Measurements from ENCODE around the gene CDKAL1. TPM values are rescaled to one million over a fixed set of nuclear protein-coding genes. Genes with fewer than 3 reads are reported as not detected.

CDKAL1 gene
- total and polyA plus RNA-seq, 2 experiments from 2014 or later = 14.4 to 19.5 TPM

- no peak for TF ChIP-seq EZH2 (IDR thresholded peaks at IDR 0.05; ENCODE audit: borderline replicate concordance)
- TF ChIP-seq CTCF (IDR thresholded peaks at IDR 0.05; ENCODE audit: poor library complexity) = no peak
- TF ChIP-seq EZH2phosphoT487 (IDR thresholded peaks at IDR 0.05; ENCODE audit: low read depth, severe bottlenecking, unreplicated experiment) = no peak
- H2AFZ ChIP-seq = no peak overlapping the region
- no peak overlapping the region for H3K4me2 ChIP-seq
- H3K27ac ChIP-seq = no peak overlapping the region
- no peaks in the 10 kb centered on the region for H3K9me2 ChIP-seq (replicated peaks; ENCODE audit: insufficient read depth)
- DNase-seq (ENCODE audit: low spot score) = no peak
- H3K9me3 ChIP-seq (ENCODE audit: low read depth) = peaks cover 9% of the 10 kb centered on the region
- no peak overlapping the region for H3K4me3 ChIP-seq
- H3K4me1 ChIP-seq (ENCODE audit: insufficient read depth) = no peaks in the 10 kb centered on the region
- no peaks in the 10 kb centered on the region for H4K20me1 ChIP-seq (ENCODE audit: insufficient read depth, poor library complexity, severe bottlenecking)
- no peaks in the 10 kb centered on the region for H3K27me3 ChIP-seq
- 34% methylated on average over 2 of the region's 2 CpGs for WGBS (ENCODE audit: low lambda C conversion rate, missing lambda C conversion rate)
- H3K79me2 ChIP-seq = no peaks in the 10 kb centered on the region
- no peaks in the 10 kb centered on the region for H3K36me3 ChIP-seq (replicated peaks; ENCODE audit: insufficient read depth, low read depth)
Measured at GRCh38 chr6:21240709-21241108, 706.5 kb downstream of the CDKAL1 start.

GRCh38 chr6:21241231-21242130 lies 707.2 kb downstream of the CDKAL1 start:
- no peaks in the 10 kb centered on the region for H4K20me1 ChIP-seq (ENCODE audit: insufficient read depth, poor library complexity, severe bottlenecking)
- peaks cover 9% of the 10 kb centered on the region for H3K9me3 ChIP-seq (ENCODE audit: low read depth)
- TF ChIP-seq EZH2phosphoT487 (IDR thresholded peaks at IDR 0.05; ENCODE audit: low read depth, severe bottlenecking, unreplicated experiment) (no peak), CTCF (IDR thresholded peaks at IDR 0.05; ENCODE audit: poor library complexity) (no peak), EZH2 (IDR thresholded peaks at IDR 0.05; ENCODE audit: borderline replicate concordance) (no peak)
- H3K4me2 ChIP-seq = no peak overlapping the region
- DNase-seq (ENCODE audit: low spot score) = no peak
- WGBS (ENCODE audit: low lambda C conversion rate, missing lambda C conversion rate) = 40% methylated on average over 5 of the region's 5 CpGs
- no peaks in the 10 kb centered on the region for H3K27me3 ChIP-seq
- no peak overlapping the region for H3K4me3 ChIP-seq
- H3K36me3 ChIP-seq (replicated peaks; ENCODE audit: insufficient read depth, low read depth) = no peaks in the 10 kb centered on the region
- no peaks in the 10 kb centered on the region for H3K79me2 ChIP-seq
- no peaks in the 10 kb centered on the region for H3K9me2 ChIP-seq (replicated peaks; ENCODE audit: insufficient read depth)
- H2AFZ ChIP-seq = no peak overlapping the region
- H3K4me1 ChIP-seq (ENCODE audit: insufficient read depth) = no peaks in the 10 kb centered on the region
- no peak overlapping the region for H3K27ac ChIP-seq

- Histone ChIP-seq H4K20me1 (ENCODE audit: insufficient read depth, poor library complexity, severe bottlenecking) (no peaks in the 10 kb centered on the region), H3K9me2 (replicated peaks; ENCODE audit: insufficient read depth) (no peaks in the 10 kb centered on the region), H3K36me3 (replicated peaks; ENCODE audit: insufficient read depth, low read depth) (no peaks in the 10 kb centered on the region), H3K9me3 (ENCODE audit: low read depth) (no peaks in the 10 kb centered on the region), H3K4me2 (no peak overlapping the region), H3K4me1 (ENCODE audit: insufficient read depth) (no peaks in the 10 kb centered on the region), H3K4me3 (no peak overlapping the region), H3K79me2 (no peaks in the 10 kb centered on the region), H2AFZ (no peak overlapping the region), H3K27ac (no peak overlapping the region), H3K27me3 (no peaks in the 10 kb centered on the region)
- WGBS (ENCODE audit: low lambda C conversion rate, missing lambda C conversion rate) = 60% methylated on average over 3 of the region's 3 CpGs
- no peak for TF ChIP-seq EZH2phosphoT487 (IDR thresholded peaks at IDR 0.05; ENCODE audit: low read depth, severe bottlenecking, unreplicated experiment)
- no peak for TF ChIP-seq CTCF (IDR thresholded peaks at IDR 0.05; ENCODE audit: poor library complexity)
- DNase-seq (ENCODE audit: low spot score) = no peak
Measured at GRCh38 chr6:21244897-21245470, 710.7 kb downstream of the CDKAL1 start.

All from hepatocyte (in vitro differentiated cells).